IMR-90 (cell line): Measurements from ENCODE around the gene GFER. TPM values are rescaled to one million over a fixed set of nuclear protein-coding genes. Genes with fewer than 3 reads are reported as not detected.

ENCODE experiments used
- ATAC-seq: fragments of 200-7000 bp; cut with Tn5 transposase; 2 replicates; pipeline ENCODE4 v1.9.1; 2020; ENCODE audit warnings: low read depth, mild to moderate bottlenecking, moderate library complexity
- BruUV-seq: library from RNA; stranded (reverse); fragments of 400-500 nt; replicated peaks from 2 replicates; lab custom pipeline; 2021; lab: Mats Ljungman, UMichigan
- CTCF ChIA-PET: fragments of 300-600 bp; formaldehyde crosslinking; extraction: SDS; loops from one replicate; lab custom pipeline; 2021; ENCODE audit warnings: antibody characterized with exemption; lab: Yijun Ruan, JAX
- POLR2A ChIA-PET: fragments of 300-600 bp; sonication (Branson Sonifier 250); formaldehyde crosslinking; loops from one replicate; lab custom pipeline; 2022; ENCODE audit warnings: antibody characterized with exemption; ENCODE audit not compliant: unreplicated experiment; lab: Charles Lee
- DNase-seq: peaks from one replicate; pipeline ENCODE4 v3.0.0; 2013
- H2AFZ ChIP-seq: replicated peaks from 2 replicates; pipeline ENCODE3; 2013; ENCODE audit warnings: low read length, mild to moderate bottlenecking; ENCODE audit not compliant: poor library complexity
- H2AK5ac ChIP-seq: 2 replicates; pipeline ENCODE4 v1.6.1; 2013; ENCODE audit warnings: low read depth, low read length, inconsistent platforms
- H2AK9ac ChIP-seq: replicated peaks from 2 replicates; pipeline ENCODE3; 2013; ENCODE audit warnings: mild to moderate bottlenecking, low read depth, low read length, moderate library complexity; ENCODE audit not compliant: poor library complexity
- H2BK120ac ChIP-seq: 2 replicates; pipeline ENCODE4 v1.6.1; 2013; ENCODE audit warnings: low read depth, low read length, inconsistent platforms
- H2BK15ac ChIP-seq: 3 replicates; pipeline ENCODE4 v1.6.1; 2013; ENCODE audit warnings: low read depth, low read length, inconsistent platforms
- H2BK20ac ChIP-seq: 2 replicates; pipeline ENCODE4 v1.6.1; 2013; ENCODE audit warnings: low read depth, mild to moderate bottlenecking, inconsistent platforms, low read length, moderate library complexity
- H2BK5ac ChIP-seq: 2 replicates; pipeline ENCODE4 v1.6.1; 2013; ENCODE audit warnings: mild to moderate bottlenecking, low read depth, low read length, inconsistent platforms; ENCODE audit not compliant: poor library complexity, severe bottlenecking
- H3K14ac ChIP-seq: replicated peaks from 2 replicates; pipeline ENCODE4 v1.6.1; 2013; ENCODE audit warnings: low read depth, low read length, inconsistent platforms
- H3K18ac ChIP-seq: 2 replicates; pipeline ENCODE4 v1.6.1; 2013; ENCODE audit warnings: low read depth, low read length, control low read depth
- H3K23ac ChIP-seq: 2 replicates; pipeline ENCODE4 v1.6.1; 2013; ENCODE audit warnings: low read depth, low read length, inconsistent platforms
- H3K27ac ChIP-seq: 2 replicates; pipeline ENCODE4 v1.5.1; 2013; ENCODE audit warnings: mild to moderate bottlenecking, control low read depth, low read length; ENCODE audit not compliant: insufficient read depth
- H3K27me3 ChIP-seq: 2 replicates; pipeline ENCODE4 v1.6.1; 2013; ENCODE audit warnings: low read length; ENCODE audit not compliant: control insufficient read depth, insufficient read depth
- H3K36me3 ChIP-seq: 2 replicates; pipeline ENCODE4 v1.6.1; 2013; ENCODE audit warnings: low read length, mixed read lengths; ENCODE audit not compliant: control insufficient read depth, insufficient read depth
- H3K4ac ChIP-seq: 2 replicates; pipeline ENCODE4 v1.6.1; 2013; ENCODE audit warnings: low read depth, low read length, inconsistent platforms
- H3K4me1 ChIP-seq: 2 replicates; pipeline ENCODE4 v1.6.1; 2013; ENCODE audit warnings: low read length, mixed read lengths; ENCODE audit not compliant: control insufficient read depth, insufficient read depth
- H3K4me2 ChIP-seq: 2 replicates; pipeline ENCODE4 v1.6.1; 2013; ENCODE audit warnings: low read depth, mild to moderate bottlenecking, control low read depth, low read length, moderate library complexity
- H3K4me3 ChIP-seq: 2 replicates; pipeline ENCODE4 v1.5.1; 2013; ENCODE audit warnings: low read depth, mild to moderate bottlenecking, control low read depth, low read length, moderate library complexity; ENCODE audit not compliant: insufficient read depth
- H3K56ac ChIP-seq: 2 replicates; pipeline ENCODE4 v1.6.1; 2013; ENCODE audit warnings: low read length, inconsistent platforms; ENCODE audit not compliant: insufficient read depth; ENCODE audit errors: extremely low read depth
- H3K79me1 ChIP-seq, 2 experiments: 2 replicates each; pipeline ENCODE4 v1.6.1; 2013; ENCODE audit warnings: low read length in 2 of 2, inconsistent platforms in 1 of 2, low read depth in 1 of 2
- H3K9ac ChIP-seq: 2 replicates; pipeline ENCODE4 v1.6.1; 2013; ENCODE audit warnings: low read depth, low read length, control low read depth
- H3K9me1 ChIP-seq: 2 replicates; pipeline ENCODE4 v1.6.1; 2013; ENCODE audit warnings: low read length, inconsistent platforms; ENCODE audit not compliant: insufficient read depth
- H3K9me3 ChIP-seq: 2 replicates; pipeline ENCODE4 v1.6.1; 2013; ENCODE audit warnings: low read length; ENCODE audit not compliant: control insufficient read depth, insufficient read depth
- H4K20me1 ChIP-seq: 2 replicates; pipeline ENCODE4 v1.6.1; 2013; ENCODE audit warnings: low read length, inconsistent platforms; ENCODE audit not compliant: insufficient read depth
- H4K5ac ChIP-seq: 2 replicates; pipeline ENCODE4 v1.6.1; 2013; ENCODE audit warnings: mild to moderate bottlenecking, low read depth, low read length, control low read depth
- H4K8ac ChIP-seq, 2 experiments: 2 replicates each; pipeline ENCODE4 v1.6.1; 2013; ENCODE audit warnings: low read depth in 2 of 2, low read length in 2 of 2, control low read depth in 1 of 2, inconsistent platforms in 1 of 2
- H4K91ac ChIP-seq: 2 replicates; pipeline ENCODE4 v1.6.1; 2013; ENCODE audit warnings: low read depth, low read length, inconsistent platforms; ENCODE audit not compliant: insufficient read depth
- BHLHE40 ChIP-seq: fragments of 150-350 bp; IDR thresholded peaks from 2 replicates; pipeline ENCODE4 v1.6.1; 2016; ENCODE audit warnings: mild to moderate bottlenecking, low read depth, low read length
- CEBPB ChIP-seq: IDR thresholded peaks from 2 replicates; pipeline ENCODE4 v1.6.1; 2012; ENCODE audit warnings: low read depth, low read length, improper control_type of control experiment
- CHD1 ChIP-seq: IDR thresholded peaks from 2 replicates; pipeline ENCODE4 v1.6.1; 2012; ENCODE audit warnings: low read depth, low read length, improper control_type of control experiment
- ELK1 ChIP-seq: fragments of 150-350 bp; IDR thresholded peaks from 2 replicates; pipeline ENCODE4 v1.6.1; 2016; ENCODE audit warnings: low read depth, mild to moderate bottlenecking, low read length, moderate library complexity, borderline replicate concordance
- FOS ChIP-seq: fragments of 150-350 bp; IDR thresholded peaks from 2 replicates; pipeline ENCODE4 v1.6.1; 2016; ENCODE audit warnings: low read depth, low read length
- MAFK ChIP-seq: IDR thresholded peaks from 2 replicates; pipeline ENCODE4 v1.6.1; 2012; ENCODE audit warnings: low read depth, low read length, improper control_type of control experiment
- MAZ ChIP-seq: IDR thresholded peaks from 2 replicates; pipeline ENCODE4 v1.6.1; 2012; ENCODE audit warnings: low read depth, mild to moderate bottlenecking, low read length, improper control_type of control experiment, moderate library complexity, borderline replicate concordance
- NFE2L2 ChIP-seq: fragments of 150-350 bp; IDR thresholded peaks from 2 replicates; pipeline ENCODE4 v1.6.1; 2016; ENCODE audit warnings: low read depth, mild to moderate bottlenecking, low read length
- POLR2A ChIP-seq: IDR thresholded peaks from 2 replicates; pipeline ENCODE4 v1.6.1; 2012; ENCODE audit warnings: mild to moderate bottlenecking, low read depth, low read length
- RCOR1 ChIP-seq: IDR thresholded peaks from 2 replicates; pipeline ENCODE4 v1.6.1; 2012; ENCODE audit warnings: mild to moderate bottlenecking, low read length, improper control_type of control experiment; ENCODE audit not compliant: insufficient replicate concordance
- RFX5 ChIP-seq: IDR thresholded peaks from 2 replicates; pipeline ENCODE4 v1.8.0; 2012; ENCODE audit warnings: low read depth, mild to moderate bottlenecking, low read length, moderate library complexity
- SMC3 ChIP-seq: fragments of 150-350 bp; IDR thresholded peaks from 2 replicates; pipeline ENCODE4 v1.6.1; 2016; ENCODE audit warnings: low read depth, mild to moderate bottlenecking, antibody characterized with exemption, low read length, moderate library complexity
- WGBS, 2 experiments: methylation state at CpG; one replicate each; pipeline versions ENCODE4 v1.1.5 to v1.1.7; 2013; ENCODE audit warnings: missing lambda C conversion rate in 2 of 2; ENCODE audit not compliant: insufficient read length in 1 of 2; ENCODE audit errors: extremely low coverage in 2 of 2; 5-methylcytosine and 5-hydroxymethylcytosine counted together
- dilution Hi-C: fragments of 300-500 bp; cut with HindIII; formaldehyde crosslinking; loops from one replicate; pipeline ENCODE4 v1.14.3; 2018; ENCODE audit warnings: low sequenced_read_pairs; ENCODE audit not compliant: unreplicated experiment
- in situ Hi-C: fragments of 300-500 bp; cut with MboI; formaldehyde crosslinking; loops from 3 replicates; pipeline ENCODE4 v1.14.3; 2019; ENCODE audit warnings: low sequenced_read_pairs, inconsistent platforms, mixed read lengths
- intact Hi-C: fragments of 100-400 bp; cut with micrococcal nuclease; formaldehyde crosslinking; loops from 2 replicates; pipeline ENCODE4 v1.10.0; 2022
- polyA plus RNA-seq, 3 experiments: library from polyadenylated mRNA; depleted of rRNA; stranded (reverse); fragments of >200 nt; gene quantifications; 2 replicates each; pipeline ENCODE4 v1.2.3, GENCODE V29; 2012; ENCODE audit warnings: low replicate concordance in 1 of 3
- total RNA-seq: library from RNA; depleted of rRNA; stranded (reverse); fragments of >200 nt; gene quantifications from 2 replicates; pipeline ENCODE4 v1.2.3, GENCODE V29; 2012

GFER gene
- total and polyA plus RNA-seq, 2 of the 4 experiments (the other 2 are of a cell fraction), result 6.8 to 19.8 TPM

- Histone ChIP-seq H3K27me3 (peaks cover 17% of the 10 kb centered on the region), H3K4me3 (no peak overlapping the region; the same call in 1 of the 2 replicates), H3K4me2 (peak overlapping the region; percentile 61; the same call in 1 of the 2 replicates), H3K18ac (no peak overlapping the region), H4K20me1 (peaks cover 6% of the 10 kb centered on the region), H2AFZ (peak overlapping the region; percentile 94), H3K9me1 (peaks cover 27% of the 10 kb centered on the region), H3K4me1 (peaks cover 24% of the 10 kb centered on the region), H3K23ac (no peak overlapping the region), H2BK15ac (no peak overlapping the region), H3K9ac (no peak overlapping the region), H3K4ac (0 out of 2 replicates have a peak overlapping the region, but pooled peaks have one; percentile 20), H2AK9ac (peak overlapping the region; percentile 88), H4K8ac (peak overlapping the region in 1 of 2 experiments; percentile 80; a peak in 1 of 4 replicates), H4K91ac (no peak overlapping the region), H2BK120ac (no peak overlapping the region), H3K27ac (no peak overlapping the region), H3K14ac (no peak overlapping the region), H3K56ac (no peak overlapping the region), H4K5ac (peak overlapping the region; percentile 92), H2BK20ac (no peak overlapping the region), H2BK5ac (no peak overlapping the region), H3K79me1 (peaks cover 0 to 18% of the 10 kb centered on the region in 2 experiments; a peak in 3 of 4 replicates), H2AK5ac (no peak overlapping the region), H3K9me3 (peaks cover 2% of the 10 kb centered on the region; the same call in 1 of the 2 replicates), H3K36me3 (peaks cover 2% of the 10 kb centered on the region; the same call in 1 of the 2 replicates)
- dilution Hi-C loops, result no loop called here
- DNase-seq, result no peak
- TF ChIP-seq MAFK (no peak), BHLHE40 (no peak), CEBPB (no peak), SMC3 (no peak), RFX5 (no peak), POLR2A (no peak), MAZ (no peak), CHD1 (no peak), FOS (no peak), RCOR1 (no peak), NFE2L2 (no peak), ELK1 (no peak)
- in situ Hi-C loops, result no loop called here
- CTCF ChIA-PET, result no interaction called here
- no TSS peak for BruUV-seq
- POLR2A ChIA-PET, result no interaction called here
- intact Hi-C loops, result no loop called here
- 64% methylated on average over 19 of the region's 50 CpGs; no CpG with 5 or more reads in 1 of the 2 experiments for WGBS, 2 experiments
- ATAC-seq, result no peak
Observed at GRCh38 chr16:1992704-1993317, 8.8 kb downstream of the GFER start.
